ENCODE data around the gene MBTPS1.
A peak's percentile ranks its signal among the peaks of the same experiment; 100 is the strongest.

Gene MBTPS1

DNA sequence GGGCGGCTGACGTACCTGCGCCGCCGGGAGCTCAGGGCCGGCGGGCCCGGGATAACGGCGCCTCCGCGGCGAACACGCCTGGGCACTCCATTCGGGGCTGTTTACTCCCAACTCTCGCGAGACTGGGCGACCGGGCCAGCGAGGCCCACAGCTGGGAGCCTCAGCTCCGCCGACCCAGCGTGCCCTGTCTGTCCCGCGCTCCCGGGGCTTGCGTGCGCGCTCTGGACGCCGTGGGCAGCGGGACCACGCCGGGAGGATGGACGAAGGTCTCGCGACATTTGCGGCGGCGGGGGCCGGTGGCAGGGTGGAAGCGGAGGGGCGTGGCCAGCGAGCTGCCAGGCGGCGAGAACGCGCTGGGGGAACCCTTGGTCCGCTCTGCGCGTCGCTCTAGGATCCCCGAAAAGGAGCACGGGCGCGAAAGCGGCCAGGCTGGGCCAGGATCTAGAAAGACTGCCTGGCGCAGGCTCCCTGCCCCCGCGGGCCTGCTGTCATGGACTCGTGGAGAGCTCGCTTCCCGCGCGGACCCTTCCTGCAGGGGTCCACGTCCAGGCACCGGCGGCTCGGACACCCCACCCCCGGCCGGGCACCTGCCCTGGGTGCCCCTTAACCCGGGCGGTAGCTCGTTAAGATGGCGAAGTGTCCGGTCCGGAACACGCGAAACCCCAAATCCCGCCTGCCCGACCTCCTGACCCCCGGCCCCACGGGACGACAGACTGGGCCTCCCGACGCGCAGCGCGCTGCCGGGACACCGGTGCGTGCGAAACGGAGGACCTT lies at the start of gene MBTPS1:
Gene MBTPS1, minus strand, starts transcription at position 223 of the 774 bp plus-strand sequence. CDS start 15,159 bp downstream, outside the sequence.
- H3K4me3 ChIP-seq (ENCODE audit: control insufficient read depth, low read depth, low read length) = peak within 1 kb of the TSS; percentile 76
- peak; percentile 96 for DNase-seq (ENCODE audit: low read depth)
- TF ChIP-seq, protein P1, sequence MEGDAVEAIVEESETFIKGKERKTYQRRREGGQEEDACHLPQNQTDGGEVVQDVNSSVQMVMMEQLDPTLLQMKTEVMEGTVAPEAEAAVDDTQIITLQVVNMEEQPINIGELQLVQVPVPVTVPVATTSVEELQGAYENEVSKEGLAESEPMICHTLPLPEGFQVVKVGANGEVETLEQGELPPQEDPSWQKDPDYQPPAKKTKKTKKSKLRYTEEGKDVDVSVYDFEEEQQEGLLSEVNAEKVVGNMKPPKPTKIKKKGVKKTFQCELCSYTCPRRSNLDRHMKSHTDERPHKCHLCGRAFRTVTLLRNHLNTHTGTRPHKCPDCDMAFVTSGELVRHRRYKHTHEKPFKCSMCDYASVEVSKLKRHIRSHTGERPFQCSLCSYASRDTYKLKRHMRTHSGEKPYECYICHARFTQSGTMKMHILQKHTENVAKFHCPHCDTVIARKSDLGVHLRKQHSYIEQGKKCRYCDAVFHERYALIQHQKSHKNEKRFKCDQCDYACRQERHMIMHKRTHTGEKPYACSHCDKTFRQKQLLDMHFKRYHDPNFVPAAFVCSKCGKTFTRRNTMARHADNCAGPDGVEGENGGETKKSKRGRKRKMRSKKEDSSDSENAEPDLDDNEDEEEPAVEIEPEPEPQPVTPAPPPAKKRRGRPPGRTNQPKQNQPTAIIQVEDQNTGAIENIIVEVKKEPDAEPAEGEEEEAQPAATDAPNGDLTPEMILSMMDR (conservative IDR thresholded peaks at IDR 0.05; ENCODE audit: control insufficient read depth, insufficient read depth, low read depth, low read length) = no peak

DNA sequence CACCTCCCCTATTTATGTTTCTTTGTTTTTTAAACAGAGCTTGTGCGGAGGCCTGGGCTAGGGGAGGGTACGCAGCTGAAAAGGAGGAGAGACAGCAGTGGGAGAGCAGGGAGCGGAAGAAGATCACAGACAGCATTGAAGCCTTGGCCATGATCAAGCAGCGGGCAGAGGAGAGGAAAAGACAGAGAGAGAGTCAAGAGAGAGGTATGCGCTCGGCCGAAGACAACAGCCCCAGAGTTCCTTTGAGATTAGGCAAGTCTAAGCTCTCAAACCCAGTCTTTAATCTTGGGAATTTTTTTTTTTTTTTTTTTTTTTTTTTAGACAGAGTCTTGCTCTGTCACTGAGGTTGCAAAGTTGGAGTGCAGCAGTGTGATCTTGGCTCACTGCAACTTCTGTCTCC lies 49.0 kb upstream of the MBTPS1 start:
- TF ChIP-seq, protein P1 (conservative IDR thresholded peaks at IDR 0.05; ENCODE audit: control insufficient read depth, insufficient read depth, low read depth, low read length) = no peak
- no peak overlapping the region for H3K4me3 ChIP-seq (ENCODE audit: control insufficient read depth, low read depth, low read length)
- DNase-seq (ENCODE audit: low read depth) = no peak

DNA sequence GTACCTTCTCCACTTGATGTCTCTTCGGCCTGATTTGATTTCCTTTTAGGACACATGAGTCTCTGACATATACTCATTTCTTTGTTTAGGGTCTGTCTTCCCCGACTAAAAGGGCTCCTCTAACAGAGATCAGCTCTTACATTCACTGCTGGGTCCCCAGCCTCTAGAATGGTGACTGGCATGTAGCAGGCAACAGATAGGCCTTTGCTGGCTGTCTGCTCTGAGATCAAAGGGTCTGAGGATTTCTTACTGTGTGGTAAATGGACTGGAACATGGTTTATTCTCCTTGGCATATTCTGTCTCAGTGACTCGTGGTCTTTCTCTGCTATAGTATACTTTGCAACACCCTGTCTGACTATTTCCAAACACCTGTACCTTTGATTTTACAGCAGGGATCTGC lies 45.1 kb upstream of the MBTPS1 start:
- no peak for DNase-seq (ENCODE audit: low read depth)
- H3K4me3 ChIP-seq (ENCODE audit: control insufficient read depth, low read depth, low read length) = no peak overlapping the region
- TF ChIP-seq, protein P1 (conservative IDR thresholded peaks at IDR 0.05; ENCODE audit: control insufficient read depth, insufficient read depth, low read depth, low read length) = no peak

DNA sequence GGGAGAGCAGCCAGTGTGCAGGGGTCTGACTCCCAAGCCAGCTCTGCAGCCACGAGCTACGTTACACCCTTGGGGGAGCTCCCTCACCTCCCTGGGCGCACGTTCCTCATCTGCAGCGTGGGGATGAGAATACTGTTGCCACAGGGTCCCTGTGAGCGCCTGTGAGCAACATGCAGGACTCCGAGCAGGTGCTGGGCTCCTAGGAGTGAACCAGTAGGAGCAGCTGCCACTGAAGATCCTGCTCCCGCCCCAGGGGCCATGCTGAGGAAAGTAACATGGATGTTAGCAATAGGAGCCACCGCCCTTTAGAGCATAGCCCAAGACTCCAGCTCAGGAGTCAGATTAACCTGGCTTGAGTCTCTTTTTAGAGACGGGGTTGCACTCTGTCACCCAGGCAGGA lies 44.3 kb upstream of the MBTPS1 start:
- TF ChIP-seq, protein P1 (conservative IDR thresholded peaks at IDR 0.05; ENCODE audit: control insufficient read depth, insufficient read depth, low read depth, low read length) = no peak
- DNase-seq (ENCODE audit: low read depth) = no peak
- H3K4me3 ChIP-seq (ENCODE audit: control insufficient read depth, low read depth, low read length) = no peak overlapping the region

DNA sequence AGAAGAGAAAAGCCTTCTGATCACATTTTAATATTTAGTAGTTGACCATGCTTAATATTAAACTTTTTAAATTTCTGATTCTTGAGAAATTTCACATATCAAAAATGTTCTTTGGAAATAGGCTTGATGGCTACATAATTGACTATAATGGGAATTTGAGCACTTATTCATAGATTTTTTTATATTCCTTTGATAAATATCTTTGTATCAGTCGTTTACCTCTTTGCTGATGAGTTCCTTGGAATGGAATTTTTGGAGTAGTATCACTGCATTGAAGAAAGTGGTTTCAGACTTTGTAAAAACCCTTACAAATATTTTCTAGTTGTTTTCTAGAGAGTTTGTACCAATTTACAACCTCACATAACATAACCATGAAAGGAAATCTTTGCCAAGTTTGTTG lies 43.1 kb upstream of the MBTPS1 start:
- TF ChIP-seq, protein P1 (conservative IDR thresholded peaks at IDR 0.05; ENCODE audit: control insufficient read depth, insufficient read depth, low read depth, low read length) = no peak
- no peak for DNase-seq (ENCODE audit: low read depth)
- no peak overlapping the region for H3K4me3 ChIP-seq (ENCODE audit: control insufficient read depth, low read depth, low read length)

DNA sequence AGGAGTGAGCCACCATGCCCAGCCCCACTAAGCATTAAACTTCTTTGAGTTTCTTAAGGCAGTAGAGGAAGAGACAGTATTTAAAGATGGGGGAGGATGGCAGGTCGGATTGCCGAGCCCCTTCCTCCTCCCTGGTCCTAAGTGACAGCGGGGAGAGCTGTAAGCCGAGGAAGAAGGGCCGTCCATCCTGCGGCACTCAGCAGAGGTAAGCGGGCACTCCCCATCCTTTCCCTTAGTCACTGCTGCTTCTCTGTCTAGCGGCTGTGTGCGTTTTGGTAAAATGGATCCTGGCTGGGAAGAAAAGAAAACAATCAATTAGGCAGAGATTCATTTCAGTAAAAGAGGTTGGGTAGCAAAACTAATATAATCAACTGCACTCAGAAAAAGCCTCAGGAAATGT lies 42.3 kb upstream of the MBTPS1 start:
- TF ChIP-seq, protein P1 (conservative IDR thresholded peaks at IDR 0.05; ENCODE audit: control insufficient read depth, insufficient read depth, low read depth, low read length) = no peak

More for the DNA sequence above, 42.3 kb upstream of the MBTPS1 start:
- no peak overlapping the region for H3K4me3 ChIP-seq (ENCODE audit: control insufficient read depth, low read depth, low read length)
- no peak for DNase-seq (ENCODE audit: low read depth)

Data from fibroblast of mammary gland (primary cell).